NOMO-1 treated with dmso at 0.1 percent for 144 hours (cell line): ENCODE measurements around the gene ARPC1A.
"Not testable (repeated sequence)": the region's sequence is repeated elsewhere in the genome, so short reads cannot be mapped to it uniquely, and the experiment has no call there.

Source experiments
- DNase-seq: peaks from one replicate; lab custom pipeline; 2025; ENCODE audit not compliant: unreplicated experiment; lab: John Stamatoyannopoulos, UW

The ARPC1A gene

DNA sequence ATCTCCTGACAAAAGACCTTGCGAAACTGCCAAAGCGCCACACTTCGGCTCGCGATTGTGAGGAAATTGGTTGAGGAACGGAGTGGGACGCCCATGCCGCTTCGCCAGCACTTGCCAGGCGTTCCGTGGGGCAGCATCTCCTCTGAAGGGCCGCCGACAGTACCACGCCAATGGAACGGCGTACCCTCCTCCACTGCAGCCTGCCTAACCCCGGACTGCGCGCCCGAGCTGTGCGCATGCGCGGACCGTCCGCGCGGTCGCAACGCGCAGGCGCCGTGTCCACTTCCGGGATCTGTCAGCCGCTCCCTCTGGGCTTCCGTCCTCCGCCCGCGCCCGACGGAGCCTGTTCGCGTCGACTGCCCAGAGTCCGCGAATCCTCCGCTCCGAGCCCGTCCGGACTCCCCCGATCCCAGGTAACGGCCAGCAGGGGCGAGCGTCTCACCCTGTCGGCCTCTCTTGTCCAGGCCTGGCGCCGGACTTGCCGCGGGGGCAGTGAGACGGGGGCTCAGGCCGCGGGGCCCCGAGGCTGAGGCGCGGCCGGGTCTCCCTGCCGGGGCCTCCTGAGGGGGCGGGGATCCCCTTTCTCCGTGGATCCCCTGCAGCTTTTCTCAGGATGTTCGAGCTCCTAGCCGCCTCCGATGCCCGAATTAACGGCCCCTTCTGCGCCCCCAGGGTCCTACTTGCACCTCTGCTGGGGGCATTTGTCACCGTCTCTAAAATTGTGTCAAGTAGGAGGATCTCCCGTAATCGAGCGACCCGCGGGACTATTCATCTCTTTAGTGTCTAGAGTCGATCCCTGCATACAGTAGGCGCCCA, at the start of gene ARPC1A:
ARPC1A (plus strand) TSS at position 307 of the 816 bp plus-strand sequence. CDS start 7,456 bp downstream, outside the sequence.
- peak; percentile 96 for DNase-seq

GRCh38 chr7:99278180-99278579, 47.5 kb upstream of the ARPC1A start:
- DNase-seq, result no peak

GRCh38 chr7:99284165-99284564, 41.5 kb upstream of the ARPC1A start:
- not testable (repeated sequence) for DNase-seq

GRCh38 chr7:99287779-99288534, 37.7 kb upstream of the ARPC1A start:
- no peak for DNase-seq

DNA sequence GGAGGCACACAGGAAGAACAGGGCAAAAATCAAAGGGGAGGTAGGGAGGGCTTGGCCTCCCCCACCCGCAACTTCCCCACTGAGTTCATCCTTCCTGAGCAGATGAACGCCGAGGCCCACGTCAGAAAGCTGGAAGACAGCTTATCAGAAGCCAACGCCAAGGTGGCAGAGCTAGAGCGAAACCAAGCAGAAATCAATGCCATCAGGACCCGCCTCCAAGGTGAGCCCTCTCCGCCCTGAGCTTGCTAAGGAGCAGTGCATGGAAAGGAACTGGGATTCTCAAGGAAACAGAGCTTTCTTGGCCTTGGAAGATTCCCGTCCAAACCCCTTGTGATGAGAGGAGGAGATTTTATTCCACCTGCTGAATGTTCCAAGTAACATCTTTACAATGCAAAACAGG, 36.5 kb upstream of the ARPC1A start:
- DNase-seq, result no peak

GRCh38 chr7:99290148-99290547, 35.5 kb upstream of the ARPC1A start:
- not testable (repeated sequence) for DNase-seq

GRCh38 chr7:99290980-99291607, 34.6 kb upstream of the ARPC1A start:
- DNase-seq, result no peak

DNA sequence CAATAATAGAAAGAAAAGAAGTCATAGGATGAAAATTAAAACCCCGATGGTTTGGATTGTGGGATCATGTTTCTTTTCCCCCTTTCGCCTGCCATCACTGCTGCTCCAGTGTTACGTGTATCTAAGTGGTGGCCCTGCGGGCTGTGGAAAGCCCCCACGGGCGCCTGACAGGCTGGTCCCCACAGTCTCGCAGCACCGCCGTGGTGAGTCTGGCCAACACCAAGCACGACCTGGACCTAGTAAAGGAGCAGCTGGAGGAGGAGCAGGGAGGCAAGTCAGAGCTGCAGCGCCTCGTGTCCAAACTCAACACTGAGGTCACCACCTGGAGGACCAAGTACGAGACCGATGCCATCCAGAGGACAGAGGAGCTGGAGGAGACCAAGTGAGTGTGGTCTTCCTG, 33.6 kb upstream of the ARPC1A start:
- DNase-seq, result no peak

DNA sequence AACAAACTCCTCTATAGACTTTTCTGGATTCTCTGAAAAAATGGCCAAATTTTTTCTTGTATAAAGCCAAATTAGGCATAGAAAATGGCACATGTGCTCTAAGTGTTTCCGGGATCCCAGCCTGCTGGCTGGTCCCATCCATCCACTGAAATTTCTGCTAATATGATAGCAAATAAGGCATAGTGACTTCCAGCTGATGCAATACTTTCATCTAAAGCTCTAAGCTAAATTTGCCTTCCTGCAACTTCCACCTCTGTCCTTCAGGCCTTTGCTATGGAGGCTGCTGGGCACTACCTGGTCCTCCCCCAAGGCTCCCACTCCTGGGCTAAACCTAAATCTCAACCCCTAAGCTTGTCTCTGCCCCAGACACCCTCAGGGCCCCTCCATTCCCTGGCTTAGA, 32.5 kb upstream of the ARPC1A start:
- DNase-seq, result no peak

GRCh38 chr7:99293650-99294049, 32.0 kb upstream of the ARPC1A start:
- DNase-seq, result no peak

- no peak for DNase-seq
Observed at GRCh38 chr7:99296471-99296870, 29.2 kb upstream of the ARPC1A start.

- DNase-seq, result no peak
Observed at GRCh38 chr7:99301496-99301895, 24.2 kb upstream of the ARPC1A start.

DNA sequence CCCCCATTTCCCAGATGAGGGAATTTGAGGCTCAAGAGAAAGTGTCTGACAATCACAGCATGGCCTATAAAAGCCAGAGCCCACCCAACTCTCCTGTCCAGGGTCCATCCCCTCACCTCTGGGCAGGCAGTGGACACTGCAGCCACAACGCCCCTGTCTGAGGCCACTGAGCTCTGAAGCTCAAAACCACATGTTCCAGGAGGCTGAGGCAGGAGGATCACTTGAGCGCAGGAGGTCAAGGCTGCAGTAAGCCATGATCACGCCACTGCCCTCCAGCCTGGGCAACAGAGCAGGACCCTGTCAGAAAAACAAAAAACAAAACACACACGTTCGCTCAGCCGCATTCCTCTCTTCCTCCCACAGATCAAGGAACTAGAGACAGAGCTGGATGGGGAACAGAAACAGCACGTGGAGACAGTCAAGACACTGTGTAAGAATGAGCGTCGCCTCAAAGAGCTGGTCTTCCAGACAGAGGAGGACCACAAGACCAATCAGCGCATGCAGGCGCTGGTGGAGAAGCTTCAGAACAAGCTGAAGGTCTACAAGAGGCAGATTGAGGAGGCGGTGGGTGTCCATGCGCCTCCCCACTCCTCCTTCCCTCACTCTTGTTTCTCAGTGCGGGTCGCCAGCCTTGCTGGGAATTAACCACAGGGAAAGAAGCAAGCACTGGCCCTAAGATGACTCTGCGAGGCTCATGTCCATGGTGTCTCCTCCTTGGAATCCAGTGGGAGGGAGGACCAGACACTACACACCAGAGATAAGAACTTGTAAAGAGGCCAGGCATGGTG, 20.0 kb upstream of the ARPC1A start:
- DNase-seq, result no peak

DNA sequence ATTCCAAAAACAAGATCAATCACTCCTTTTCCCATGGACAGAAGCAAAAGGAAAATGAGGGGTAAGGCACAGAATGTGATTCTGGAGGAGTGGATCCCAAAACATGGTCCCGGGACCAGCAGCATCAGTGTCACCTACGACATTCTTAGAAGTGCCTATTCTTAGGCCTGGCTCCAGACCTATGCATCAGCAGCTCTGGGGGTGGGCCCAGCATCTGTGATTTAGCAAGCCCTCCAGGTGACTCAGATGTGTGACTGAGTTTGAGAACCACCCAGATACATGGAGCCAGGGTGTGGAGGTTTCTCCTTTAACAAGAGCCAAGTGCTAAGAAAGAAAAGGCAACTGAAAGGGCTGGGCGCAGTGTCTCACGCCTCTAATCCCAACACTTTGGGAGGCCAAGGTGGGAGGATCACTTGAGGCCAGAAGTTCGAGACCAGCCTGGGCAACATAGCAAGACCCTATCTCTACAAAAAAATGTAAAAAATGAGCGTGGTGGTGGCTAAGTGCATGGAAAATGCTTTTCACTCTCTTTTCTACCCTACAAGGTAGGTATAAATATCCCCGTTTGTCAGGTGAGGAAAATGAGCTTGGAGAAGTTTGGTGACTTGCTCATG, 17.1 kb upstream of the ARPC1A start:
- no peak for DNase-seq

DNA sequence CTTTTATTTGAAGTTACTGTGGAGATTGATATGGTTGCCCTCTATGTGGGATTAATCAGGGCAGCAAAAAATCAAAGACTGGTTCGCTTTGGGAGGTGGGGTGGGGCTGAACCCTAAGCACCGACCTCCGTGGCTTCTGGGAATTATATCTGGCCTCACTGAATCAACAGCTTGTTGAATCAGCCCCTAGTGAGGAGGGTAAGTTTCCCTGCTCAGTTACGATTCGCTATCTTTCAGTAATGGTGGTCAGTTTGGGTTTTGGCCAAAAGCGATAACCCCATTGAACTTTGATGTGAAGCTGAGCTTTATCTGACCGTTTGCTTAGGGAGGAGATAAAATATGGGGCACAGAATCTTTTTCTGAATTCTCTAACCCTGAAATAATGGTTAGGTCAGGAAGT, 16.6 kb upstream of the ARPC1A start:
- no peak for DNase-seq

GRCh38 chr7:99310004-99310403, 15.7 kb upstream of the ARPC1A start:
- DNase-seq, result no peak

DNA sequence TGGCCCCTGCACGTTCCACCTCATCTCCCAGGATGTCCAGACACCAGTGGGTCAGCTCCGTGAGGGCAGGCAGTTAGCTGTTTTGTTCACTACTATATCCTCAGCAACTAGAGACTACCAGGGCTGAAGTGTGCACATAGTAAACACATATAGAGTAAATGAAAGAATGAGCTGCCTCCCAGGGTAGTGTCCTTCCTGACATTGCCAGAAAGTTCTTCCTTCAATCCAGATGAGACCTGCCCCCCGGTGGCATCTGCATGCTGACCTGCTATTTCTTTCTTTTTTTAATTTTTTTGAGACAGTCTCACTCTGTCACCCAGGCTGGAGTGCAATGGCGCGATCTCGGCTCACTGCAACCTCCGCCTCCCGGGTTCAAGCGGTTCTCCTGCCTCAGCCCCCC, 14.0 kb upstream of the ARPC1A start:
- DNase-seq, result no peak

GRCh38 chr7:99312316-99313203, 13.1 kb upstream of the ARPC1A start:
- DNase-seq, result no peak

DNA sequence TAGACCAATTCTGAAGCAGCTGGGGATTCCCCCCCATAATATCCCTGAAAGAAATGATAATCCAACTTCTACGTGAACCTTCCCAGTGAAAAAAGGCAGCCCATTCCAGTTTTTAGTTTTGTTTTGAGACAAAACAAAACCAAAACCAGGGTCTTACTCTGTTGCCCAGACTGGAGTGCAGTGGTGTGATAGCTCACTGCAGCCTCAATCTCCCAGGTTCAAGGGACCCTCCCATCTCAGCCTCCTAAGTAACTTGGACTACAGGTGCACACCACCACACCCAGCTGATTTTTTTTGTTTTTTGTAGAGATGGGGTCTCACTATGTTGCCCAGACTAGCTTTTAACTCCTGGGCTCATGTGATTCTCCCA, 12.5 kb upstream of the ARPC1A start:
- no peak for DNase-seq

DNA sequence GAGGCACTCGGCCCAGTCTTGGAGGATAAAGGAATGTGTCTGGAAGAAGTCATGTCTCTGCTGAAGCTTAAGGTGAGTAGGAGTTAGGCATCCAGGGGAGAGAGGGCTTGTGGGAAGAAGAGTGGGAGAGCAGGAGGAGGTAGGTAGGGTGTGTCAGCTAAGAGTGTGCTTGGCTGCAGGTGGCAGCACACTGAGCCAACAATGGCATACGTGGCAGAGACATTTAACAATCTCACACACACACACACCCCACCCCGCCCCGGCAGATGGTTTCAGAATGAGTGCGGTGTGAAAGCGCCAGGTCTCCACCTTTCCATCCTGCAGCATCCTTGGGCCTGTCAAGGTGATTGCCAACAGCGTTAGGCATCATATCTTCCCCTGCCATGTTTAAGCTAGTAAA, 11.2 kb upstream of the ARPC1A start:
- DNase-seq, result no peak
